ENCODE measurements around the gene LINC01488.

DNA sequence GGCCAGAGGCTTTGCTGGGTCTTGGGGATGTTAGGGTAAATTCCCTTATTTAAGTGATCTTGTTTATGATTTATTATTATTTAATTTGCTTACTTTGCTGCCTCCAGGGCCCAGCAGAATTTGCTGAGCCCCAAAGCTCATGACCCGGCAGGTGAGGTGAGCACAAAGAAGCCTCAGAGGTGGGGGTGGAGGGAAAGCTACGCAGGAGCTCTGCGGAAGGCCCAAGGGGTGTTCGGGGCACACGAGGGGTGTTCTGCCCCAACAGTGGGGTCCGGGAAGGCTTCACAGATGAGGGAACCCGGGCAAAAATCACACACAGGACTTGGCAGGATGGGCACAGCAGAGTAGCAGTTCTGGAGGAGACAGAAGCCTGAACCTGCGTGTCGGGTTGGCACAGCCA lies 6.7 kb upstream of the LINC01488 start:
- TF ChIP-seq CTCF (IDR thresholded peaks at IDR 0.05) (no peak), POLR2A (IDR thresholded peaks at IDR 0.05) (no peak)
